HepG2 (cell line): ENCODE data around the gene CLDN9. TPM values are rescaled to one million over a fixed set of nuclear protein-coding genes. Genes with fewer than 3 reads are reported as not detected.

Experiments
- BHLHE40 ChIP-seq: IDR thresholded peaks from 2 replicates; pipeline ENCODE4 v1.6.1; 2011; ENCODE audit warnings: low read length, improper control_type of control experiment
- FOXM1 ChIP-seq: sonication (generic); formaldehyde crosslinking; IDR thresholded peaks from 2 replicates; pipeline ENCODE4 v1.5.0; 2020; ENCODE audit warnings: missing genetic modification reagents
- HMG20B ChIP-seq: conservative IDR thresholded peaks from 2 replicates; pipeline ENCODE4 v1.6.1; 2016; ENCODE audit warnings: missing genetic modification reagents, missing compliant biosample characterization
- HNRNPL ChIP-seq: fragments of 200-400 bp; formaldehyde crosslinking; IDR thresholded peaks from 2 replicates; pipeline ENCODE4 v1.6.1; 2017; ENCODE audit warnings: mild to moderate bottlenecking, low read depth, low read length
- HOXD1 ChIP-seq: sonication (generic); formaldehyde crosslinking; IDR thresholded peaks from 2 replicates; pipeline ENCODE4 v1.5.0; 2020; ENCODE audit warnings: missing genetic modification reagents
- JDP2 ChIP-seq: sonication (generic); formaldehyde crosslinking; IDR thresholded peaks from 2 replicates; pipeline ENCODE4 v1.8.1; 2022; ENCODE audit warnings: missing genetic modification reagents, borderline replicate concordance
- JUN ChIP-seq: sonication (generic); formaldehyde crosslinking; IDR thresholded peaks from 2 replicates; pipeline ENCODE4 v1.4.0; 2020; ENCODE audit warnings: mild to moderate bottlenecking, missing genetic modification reagents
- KDM1A ChIP-seq: IDR thresholded peaks from 2 replicates; pipeline ENCODE4 v1.6.1; 2016; ENCODE audit warnings: missing compliant biosample characterization
- MBD4 ChIP-seq: IDR thresholded peaks from 2 replicates; pipeline ENCODE4 v1.6.1; 2012; ENCODE audit warnings: low read length, inconsistent platforms, borderline replicate concordance
- NCOA2 ChIP-seq: sonication (generic); formaldehyde crosslinking; IDR thresholded peaks from 2 replicates; pipeline ENCODE4 v1.8.0; 2022; ENCODE audit warnings: inconsistent platforms
- NR3C1 ChIP-seq: sonication (generic); formaldehyde crosslinking; IDR thresholded peaks from 2 replicates; pipeline ENCODE4 v1.4.0; 2020; ENCODE audit warnings: missing genetic modification reagents
- PRMT3 ChIP-seq: sonication (generic); formaldehyde crosslinking; IDR thresholded peaks from 2 replicates; pipeline ENCODE4 v1.8.1; 2022; ENCODE audit warnings: low read depth, mild to moderate bottlenecking, moderate library complexity, missing genetic modification reagents, borderline replicate concordance
- RBM39 ChIP-seq: fragments of 200-400 bp; formaldehyde crosslinking; IDR thresholded peaks from one replicate; pipeline ENCODE4 v1.6.1; 2018; ENCODE audit warnings: antibody characterized with exemption, mild to moderate bottlenecking, low read depth, low read length; ENCODE audit not compliant: poor library complexity, severe bottlenecking
- SMYD3 ChIP-seq: sonication (generic); formaldehyde crosslinking; IDR thresholded peaks from 2 replicates; pipeline ENCODE4 v1.8.1; 2023; ENCODE audit warnings: mild to moderate bottlenecking, missing genetic modification reagents
- TAF1 ChIP-seq: sonication (generic); formaldehyde crosslinking; IDR thresholded peaks from 2 replicates; pipeline ENCODE4 v1.4.0; 2020; ENCODE audit warnings: missing genetic modification reagents
- ZFP36L1 ChIP-seq: sonication (generic); formaldehyde crosslinking; IDR thresholded peaks from 2 replicates; pipeline ENCODE4 v1.8.0; 2022; ENCODE audit warnings: mild to moderate bottlenecking, missing genetic modification reagents, moderate library complexity
- ZNF121 ChIP-seq: sonication (generic); formaldehyde crosslinking; IDR thresholded peaks from 2 replicates; pipeline ENCODE4 v1.5.0; 2020; ENCODE audit warnings: mild to moderate bottlenecking, missing genetic modification reagents
- ZNF20 ChIP-seq: sonication (generic); formaldehyde crosslinking; IDR thresholded peaks from 2 replicates; pipeline ENCODE4 v1.4.0; 2020; ENCODE audit warnings: mild to moderate bottlenecking, moderate library complexity, missing genetic modification reagents
- ZNF205 ChIP-seq: IDR thresholded peaks from 2 replicates; pipeline ENCODE4 v1.6.1; 2018; ENCODE audit warnings: missing biosample characterization, missing genetic modification reagents
- ZNF317 ChIP-seq: sonication (generic); formaldehyde crosslinking; IDR thresholded peaks from 2 replicates; pipeline ENCODE4 v1.5.0; 2020; ENCODE audit warnings: mild to moderate bottlenecking, missing genetic modification reagents
- ZNF550 ChIP-seq: sonication (generic); formaldehyde crosslinking; IDR thresholded peaks from 2 replicates; pipeline ENCODE4 v1.4.0; 2020; ENCODE audit warnings: mild to moderate bottlenecking, missing genetic modification reagents, borderline replicate concordance
- ZNF670 ChIP-seq: sonication (generic); formaldehyde crosslinking; IDR thresholded peaks from 2 replicates; pipeline ENCODE4 v1.8.0; 2022; ENCODE audit warnings: mild to moderate bottlenecking, missing genetic modification reagents, borderline replicate concordance
- ZNF770 ChIP-seq: sonication (generic); formaldehyde crosslinking; IDR thresholded peaks from 2 replicates; pipeline ENCODE4 v1.5.0; 2020; ENCODE audit warnings: mild to moderate bottlenecking, missing genetic modification reagents
- ZNF850 ChIP-seq: sonication (generic); formaldehyde crosslinking; conservative IDR thresholded peaks from 2 replicates; pipeline ENCODE4 v1.9.0; 2021; ENCODE audit warnings: mild to moderate bottlenecking, missing genetic modification reagents
- polyA plus RNA-seq, 8 experiments: library from polyadenylated mRNA; depleted of rRNA in 3 of 8; stranded (reverse) in 7 of 8; unstranded in 1 of 8; fragments of >200 nt; fragmentation: Illumina TruSeq in 4 of 8; extraction: Trizol in 4 of 8; gene quantifications; 2 replicates each; pipeline versions ENCODE4 v1.2.1 to v1.2.3, GENCODE V29; 2011 to 2016; ENCODE audit warnings: low read depth in 4 of 8, missing spikeins in 1 of 8, mixed read lengths in 1 of 8; ENCODE audit not compliant: insufficient read depth in 1 of 8
- total RNA-seq, 5 experiments: library from RNA; depleted of rRNA; stranded (reverse); fragments of >200 nt; fragmentation: Illumina TruSeq; extraction: Trizol; gene quantifications; 2 replicates each; pipeline ENCODE4 v1.2.3, GENCODE V29; 2016; ENCODE audit warnings: low read depth in 1 of 5
- TF ChIP-seq, protein P1 (sequence below): sonication (generic); formaldehyde crosslinking; IDR thresholded peaks from 2 replicates; pipeline ENCODE4 v1.4.0; 2020; ENCODE audit warnings: mild to moderate bottlenecking, missing genetic modification reagents, borderline replicate concordance
- TF ChIP-seq, protein P2 (sequence below): sonication (generic); formaldehyde crosslinking; IDR thresholded peaks from 2 replicates; pipeline ENCODE4 v1.5.0; 2020; ENCODE audit warnings: mild to moderate bottlenecking, low read depth, missing genetic modification reagents, borderline replicate concordance

CLDN9 gene
- total and polyA plus RNA-seq, 2 of the 13 experiments (the other 11 are each of a cell fraction or from before 2014, with no cell fraction given), result 0.15 to 0.26 TPM

DNA sequence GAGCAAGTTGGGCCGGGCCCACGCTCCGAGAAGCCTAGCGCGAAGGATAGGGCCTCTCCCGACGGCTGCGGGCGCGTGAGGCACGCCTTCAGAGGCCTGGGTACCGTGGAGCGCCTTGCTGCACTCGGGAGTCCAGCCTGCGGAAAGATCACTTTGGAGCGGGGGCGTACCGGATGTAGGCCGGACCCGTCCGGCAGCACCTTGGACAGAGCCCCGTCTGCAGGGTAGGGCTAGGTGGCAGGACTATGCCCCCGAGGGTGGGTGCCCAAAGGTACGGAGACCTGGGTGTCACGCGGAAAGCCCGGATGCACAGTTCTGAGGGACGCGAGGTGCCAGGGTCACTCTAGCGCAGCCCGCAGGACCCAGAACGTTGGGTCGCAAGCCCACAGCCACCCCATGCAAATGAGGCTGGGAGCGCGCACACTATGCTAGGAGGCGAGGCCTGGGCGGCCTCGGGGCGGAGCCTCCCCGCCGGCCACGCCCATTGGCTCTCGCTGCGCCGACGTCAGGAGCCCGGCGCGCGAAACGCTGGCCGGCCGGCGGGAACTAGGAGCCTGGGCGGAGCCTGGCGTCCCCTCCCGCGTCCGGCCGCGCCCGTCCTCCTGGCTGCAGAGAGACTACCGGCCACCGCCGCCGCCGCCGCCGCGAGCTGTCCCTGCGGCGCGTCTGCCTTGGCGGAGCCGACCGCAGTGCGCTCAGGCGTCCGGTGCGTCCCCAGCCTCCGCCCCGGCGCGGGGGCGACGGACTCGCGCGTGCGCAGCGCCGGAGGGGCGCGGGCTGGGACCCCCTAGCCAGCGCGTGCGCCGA, 43.8 kb upstream of the CLDN9 start, which contains the start of gene PAQR4 (continued):
- TF ChIP-seq ZNF770 (CRISPR knock-in tag) (peak; percentile 59; the same call in 1 of the 2 replicates), KDM1A (0 out of 2 replicates have a peak, but pooled peaks have one; percentile 17), PRMT3 (peak; percentile 87; the same call in 1 of the 2 replicates), RBM39 (no peak), NCOA2 (peak; percentile 59; the same call in 1 of the 2 replicates), TAF1 (CRISPR knock-in tag) (peak; percentile 67), ZNF205 (CRISPR knock-in tag) (peak; percentile 89), JDP2 (no peak; the same call in 1 of the 2 replicates), ZNF121 (CRISPR knock-in tag) (0 out of 2 replicates have a peak, but pooled peaks have one; percentile 30), HOXD1 (CRISPR knock-in tag) (peak; percentile 86), HMG20B (CRISPR knock-in tag) (peak; percentile 76), NR3C1 (CRISPR knock-in tag) (0 out of 2 replicates have a peak, but pooled peaks have one; percentile 36), FOXM1 (CRISPR knock-in tag) (no peak), BHLHE40 (no peak), MBD4 (no peak), ZNF20 (CRISPR knock-in tag) (no peak), ZNF670 (CRISPR knock-in tag) (peak; percentile 90; the same call in 1 of the 2 replicates), ZNF317 (CRISPR knock-in tag) (peak; percentile 90), SMYD3 (CRISPR knock-in tag) (peak; percentile 92; the same call in 1 of the 2 replicates), HNRNPL (peak; percentile 99), JUN (CRISPR knock-in tag) (0 out of 2 replicates have a peak, but pooled peaks have one; percentile 33), ZNF850 (CRISPR knock-in tag) (no peak), ZNF550 (CRISPR knock-in tag) (peak; percentile 88; the same call in 1 of the 2 replicates), ZFP36L1 (CRISPR knock-in tag) (peak; percentile 88)
- TF ChIP-seq, protein P1, sequence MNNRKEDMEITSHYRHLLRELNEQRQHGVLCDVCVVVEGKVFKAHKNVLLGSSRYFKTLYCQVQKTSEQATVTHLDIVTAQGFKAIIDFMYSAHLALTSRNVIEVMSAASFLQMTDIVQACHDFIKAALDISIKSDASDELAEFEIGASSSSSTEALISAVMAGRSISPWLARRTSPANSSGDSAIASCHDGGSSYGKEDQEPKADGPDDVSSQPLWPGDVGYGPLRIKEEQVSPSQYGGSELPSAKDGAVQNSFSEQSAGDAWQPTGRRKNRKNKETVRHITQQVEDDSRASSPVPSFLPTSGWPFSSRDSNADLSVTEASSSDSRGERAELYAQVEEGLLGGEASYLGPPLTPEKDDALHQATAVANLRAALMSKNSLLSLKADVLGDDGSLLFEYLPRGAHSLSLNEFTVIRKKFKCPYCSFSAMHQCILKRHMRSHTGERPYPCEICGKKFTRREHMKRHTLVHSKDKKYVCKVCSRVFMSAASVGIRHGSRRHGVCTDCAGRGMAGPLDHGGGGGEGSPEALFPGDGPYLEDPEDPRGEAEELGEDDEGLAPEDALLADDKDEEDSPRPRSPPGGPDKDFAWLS (CRISPR knock-in tag), result peak; percentile 91; the same call in 1 of the 2 replicates
- TF ChIP-seq, protein P2, sequence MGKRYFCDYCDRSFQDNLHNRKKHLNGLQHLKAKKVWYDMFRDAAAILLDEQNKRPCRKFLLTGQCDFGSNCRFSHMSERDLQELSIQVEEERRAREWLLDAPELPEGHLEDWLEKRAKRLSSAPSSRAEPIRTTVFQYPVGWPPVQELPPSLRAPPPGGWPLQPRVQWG (CRISPR knock-in tag), result no peak
